ENCODE data around the gene PREX1. TPM values are rescaled to one million over a fixed set of nuclear protein-coding genes. Genes with fewer than 3 reads are reported as not detected.

Gene PREX1
- total RNA-seq, 4 donors from 2014 or later = 7.5 to 10.9 (median 9.1) TPM

DNA sequence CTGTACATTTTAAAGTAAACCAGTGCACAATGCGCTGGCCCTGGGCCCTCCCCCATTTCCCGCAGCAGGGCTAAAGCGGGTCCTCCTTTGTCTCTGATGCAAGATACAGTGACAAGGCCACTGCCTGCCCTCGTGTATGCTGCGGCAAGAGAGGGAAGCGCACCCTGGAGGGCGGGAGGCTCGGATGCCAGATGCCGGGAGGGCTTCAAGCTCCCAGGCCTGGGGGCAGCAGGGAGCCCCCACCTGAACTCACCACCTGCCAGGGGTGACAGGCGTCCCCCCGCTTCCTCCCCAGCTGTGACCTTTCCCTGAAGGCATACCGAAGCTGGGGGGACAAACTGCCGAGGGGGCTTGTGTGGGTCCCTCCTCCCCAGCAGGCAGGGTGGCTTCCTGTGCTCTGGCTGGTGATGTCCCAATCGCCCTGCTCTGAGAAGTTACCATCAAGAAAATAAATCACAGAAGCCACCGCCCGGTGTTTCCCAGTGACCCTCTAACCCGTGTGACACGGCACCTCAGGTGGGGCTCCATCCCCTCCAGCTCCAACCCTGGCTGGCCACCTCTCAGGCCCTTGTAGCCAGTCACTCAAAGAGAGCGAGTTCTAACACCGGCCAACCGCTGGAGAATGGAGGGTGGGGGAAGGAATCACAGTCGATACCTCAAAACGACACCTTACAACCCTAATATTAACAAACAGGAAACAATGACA is 203.3 kb downstream of the PREX1 start:
- in situ Hi-C loops (cut with MboI; ENCODE audit: low sequenced_read_pairs in 4 of 4) (loop anchor here in 3 of 4 donors (25.0 kb wide), 2 partner anchors 837 to 1437 kb away; partner anchors contain the start of gene SULF2 (in 1 of the 3)), intact Hi-C loops (cut with DNase I; ENCODE audit: low total_unique reads) (no loop called here)
- Histone ChIP-seq H3K27ac (no peak overlapping the region), H3K9me3 (no peaks in the 10 kb centered on the region), H3K36me3 (no peaks in the 10 kb centered on the region), H3K4me1 (peaks cover 5 to 11% of the 10 kb centered on the region in 2 donors), H3K4me3 (no peak overlapping the region), H3K27me3 (no peaks in the 10 kb centered on the region)
- DNase-seq (no peak), ATAC-seq (no peak)
- no peak for TF ChIP-seq POLR2A (IDR thresholded peaks at IDR 0.05)
- TF ChIP-seq, protein P1, sequence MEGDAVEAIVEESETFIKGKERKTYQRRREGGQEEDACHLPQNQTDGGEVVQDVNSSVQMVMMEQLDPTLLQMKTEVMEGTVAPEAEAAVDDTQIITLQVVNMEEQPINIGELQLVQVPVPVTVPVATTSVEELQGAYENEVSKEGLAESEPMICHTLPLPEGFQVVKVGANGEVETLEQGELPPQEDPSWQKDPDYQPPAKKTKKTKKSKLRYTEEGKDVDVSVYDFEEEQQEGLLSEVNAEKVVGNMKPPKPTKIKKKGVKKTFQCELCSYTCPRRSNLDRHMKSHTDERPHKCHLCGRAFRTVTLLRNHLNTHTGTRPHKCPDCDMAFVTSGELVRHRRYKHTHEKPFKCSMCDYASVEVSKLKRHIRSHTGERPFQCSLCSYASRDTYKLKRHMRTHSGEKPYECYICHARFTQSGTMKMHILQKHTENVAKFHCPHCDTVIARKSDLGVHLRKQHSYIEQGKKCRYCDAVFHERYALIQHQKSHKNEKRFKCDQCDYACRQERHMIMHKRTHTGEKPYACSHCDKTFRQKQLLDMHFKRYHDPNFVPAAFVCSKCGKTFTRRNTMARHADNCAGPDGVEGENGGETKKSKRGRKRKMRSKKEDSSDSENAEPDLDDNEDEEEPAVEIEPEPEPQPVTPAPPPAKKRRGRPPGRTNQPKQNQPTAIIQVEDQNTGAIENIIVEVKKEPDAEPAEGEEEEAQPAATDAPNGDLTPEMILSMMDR (IDR thresholded peaks at IDR 0.05 in 4 of 5, conservative IDR thresholded peaks at IDR 0.05 in 1 of 5) = no peak

DNA sequence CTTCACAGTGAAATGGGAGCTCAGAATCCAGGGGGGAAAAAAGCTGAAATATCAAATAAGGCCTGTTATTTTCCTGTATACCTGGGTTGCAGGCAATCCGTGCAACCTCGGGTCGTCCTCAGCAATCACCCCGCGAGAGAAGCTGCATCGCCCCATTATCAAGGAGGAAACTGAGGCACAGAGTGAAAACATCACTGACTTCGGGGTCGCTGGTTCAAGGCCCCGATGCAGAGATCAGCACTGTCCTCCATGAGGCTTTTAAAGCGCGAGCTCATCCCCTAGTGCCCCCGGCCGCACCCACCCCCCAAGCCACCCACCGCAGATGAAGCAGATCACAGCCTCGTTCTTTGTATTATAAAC is 203.9 kb downstream of the PREX1 start:
- in situ Hi-C loops (cut with MboI; ENCODE audit: low sequenced_read_pairs in 4 of 4) = loop anchor here in 3 of 4 donors (25.0 kb wide), 2 partner anchors 837 to 1437 kb away; partner anchors contain the start of gene SULF2 (in 1 of the 3)
- Histone ChIP-seq H3K4me1 (peaks cover 5 to 11% of the 10 kb centered on the region in 2 donors), H3K27me3 (no peaks in the 10 kb centered on the region), H3K36me3 (no peaks in the 10 kb centered on the region), H3K9me3 (no peaks in the 10 kb centered on the region), H3K4me3 (no peak overlapping the region), H3K27ac (no peak overlapping the region)
- ATAC-seq (no peak), DNase-seq (no peak)
- no peak for TF ChIP-seq POLR2A (IDR thresholded peaks at IDR 0.05)
- TF ChIP-seq, protein P1 (IDR thresholded peaks at IDR 0.05 in 4 of 5, conservative IDR thresholded peaks at IDR 0.05 in 1 of 5) = no peak
- intact Hi-C loops (cut with DNase I; ENCODE audit: low total_unique reads) = no loop called here

GRCh38 chr20:48623176-48623905 is 204.5 kb downstream of the PREX1 start:
- peaks cover 5 to 11% of the 10 kb centered on the region in 2 donors for H3K4me1 ChIP-seq
- in situ Hi-C loops (cut with MboI; ENCODE audit: low sequenced_read_pairs in 4 of 4) = loop anchor here in 3 of 4 donors (25.0 kb wide), 2 partner anchors 836 to 1436 kb away; partner anchors contain the start of gene SULF2 (in 1 of the 3)
- H3K27me3 ChIP-seq = no peaks in the 10 kb centered on the region
- intact Hi-C loops (cut with DNase I; ENCODE audit: low total_unique reads) = no loop called here
- H3K27ac ChIP-seq = no peak overlapping the region
- DNase-seq (no peak), ATAC-seq (no peak)
- H3K36me3 ChIP-seq = no peaks in the 10 kb centered on the region
- no peak for TF ChIP-seq POLR2A (IDR thresholded peaks at IDR 0.05)
- TF ChIP-seq, protein P1 (IDR thresholded peaks at IDR 0.05 in 4 of 5, conservative IDR thresholded peaks at IDR 0.05 in 1 of 5) = no peak
- H3K4me3 ChIP-seq = no peak overlapping the region
- no peaks in the 10 kb centered on the region for H3K9me3 ChIP-seq

GRCh38 chr20:48622421-48622820 is 205.4 kb downstream of the PREX1 start:
- Histone ChIP-seq H3K27me3 (no peaks in the 10 kb centered on the region), H3K4me1 (peaks cover 5 to 11% of the 10 kb centered on the region in 2 donors), H3K27ac (no peak overlapping the region), H3K36me3 (no peaks in the 10 kb centered on the region), H3K4me3 (no peak overlapping the region), H3K9me3 (no peaks in the 10 kb centered on the region)
- intact Hi-C loops (cut with DNase I; ENCODE audit: low total_unique reads) = no loop called here
- no peak for DNase-seq
- no peak for ATAC-seq
- in situ Hi-C loops (cut with MboI; ENCODE audit: low sequenced_read_pairs in 4 of 4) = loop anchor here in 3 of 4 donors (25.0 kb wide), 2 partner anchors 835 to 1435 kb away; partner anchors contain the start of gene SULF2 (in 1 of the 3)
- TF ChIP-seq, protein P1 (IDR thresholded peaks at IDR 0.05 in 4 of 5, conservative IDR thresholded peaks at IDR 0.05 in 1 of 5) = no peak
- no peak for TF ChIP-seq POLR2A (IDR thresholded peaks at IDR 0.05)

Measured in gastrocnemius medialis (tissue), 4 donors.